ENCODE data around the gene HMCN2. TPM values are rescaled to one million over a fixed set of nuclear protein-coding genes. Genes with fewer than 3 reads are reported as not detected.

HMCN2 gene
- total and polyA plus RNA-seq, 8 donors: 1.1 to 21.1 (median 5.0) TPM

DNA sequence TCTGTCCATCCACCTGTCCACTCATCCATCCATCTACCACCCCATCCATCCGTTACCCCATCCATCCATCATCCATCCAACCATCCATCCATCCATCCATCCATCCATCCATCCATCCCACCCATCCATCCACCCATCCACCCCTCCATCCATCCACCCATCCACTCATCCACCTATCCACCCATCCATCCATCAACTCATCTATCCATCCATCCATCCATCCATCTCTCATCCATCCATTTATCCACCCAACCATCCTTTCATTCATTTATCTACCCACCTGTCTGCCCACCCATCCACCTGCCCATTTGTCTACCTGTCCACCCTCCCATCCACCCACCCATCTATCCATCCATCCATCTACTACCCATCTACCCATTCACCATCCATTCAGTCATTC lies 95.1 kb downstream of the HMCN2 start:
- WGBS, 5 donors: 86 to 100% (median 89%) methylated on average over 1 of the region's 1 CpG
- Histone ChIP-seq H3K4me1 (no peaks in the 10 kb centered on the region), H3K27me3 (peaks cover 0 to 6% (median 0%) of the 10 kb centered on the region in 3 donors), H3K9me3 (no peaks in the 10 kb centered on the region), H3K36me3 (no peaks in the 10 kb centered on the region), H3K4me3 (no peak overlapping the region), H3K27ac (no peak overlapping the region)
- no peak for DNase-seq
- intact Hi-C loops (cut with DNase I; ENCODE audit: low total_unique reads): no loop called here
- no peak for TF ChIP-seq POLR2A (IDR thresholded peaks at IDR 0.05)

DNA sequence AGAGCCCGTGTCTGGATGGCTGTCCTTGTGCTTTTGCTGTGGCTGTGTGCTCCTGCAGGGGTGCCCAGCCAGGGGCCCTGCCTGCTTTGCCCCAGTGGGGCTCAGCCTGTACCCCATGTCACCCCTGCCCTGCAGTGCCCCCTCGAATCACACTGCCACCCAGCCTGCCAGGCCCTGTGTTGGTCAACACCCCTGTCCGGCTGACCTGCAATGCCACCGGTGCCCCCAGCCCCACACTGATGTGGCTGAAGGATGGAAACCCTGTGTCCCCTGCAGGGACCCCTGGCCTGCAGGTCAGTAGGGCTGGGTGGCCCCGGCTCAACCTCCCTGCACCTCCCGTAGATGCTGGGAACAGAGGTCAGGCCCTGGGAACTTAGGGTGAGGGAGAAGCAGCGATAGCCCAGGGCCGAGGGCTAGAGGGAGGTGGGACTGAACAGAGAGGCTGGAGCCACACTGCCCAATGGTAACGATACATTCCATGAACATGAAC lies 96.4 kb downstream of the HMCN2 start:
- no peak for DNase-seq
- H3K27ac ChIP-seq: no peak overlapping the region
- intact Hi-C loops (cut with DNase I; ENCODE audit: low total_unique reads): no loop called here
- H3K36me3 ChIP-seq: no peaks in the 10 kb centered on the region
- no peaks in the 10 kb centered on the region for H3K9me3 ChIP-seq
- H3K4me3 ChIP-seq: no peak overlapping the region
- 79 to 97% (median 86%) methylated on average over 8 to 9 of the region's 9 CpGs for WGBS, 5 donors
- H3K27me3 ChIP-seq: peaks cover 0 to 6% (median 0%) of the 10 kb centered on the region in 3 donors
- no peaks in the 10 kb centered on the region for H3K4me1 ChIP-seq
- TF ChIP-seq POLR2A (IDR thresholded peaks at IDR 0.05) (no peak), EP300 (IDR thresholded peaks at IDR 0.05) (no peak), POLR2AphosphoS5 (IDR thresholded peaks at IDR 0.05) (no peak)
- TF ChIP-seq, protein P1, sequence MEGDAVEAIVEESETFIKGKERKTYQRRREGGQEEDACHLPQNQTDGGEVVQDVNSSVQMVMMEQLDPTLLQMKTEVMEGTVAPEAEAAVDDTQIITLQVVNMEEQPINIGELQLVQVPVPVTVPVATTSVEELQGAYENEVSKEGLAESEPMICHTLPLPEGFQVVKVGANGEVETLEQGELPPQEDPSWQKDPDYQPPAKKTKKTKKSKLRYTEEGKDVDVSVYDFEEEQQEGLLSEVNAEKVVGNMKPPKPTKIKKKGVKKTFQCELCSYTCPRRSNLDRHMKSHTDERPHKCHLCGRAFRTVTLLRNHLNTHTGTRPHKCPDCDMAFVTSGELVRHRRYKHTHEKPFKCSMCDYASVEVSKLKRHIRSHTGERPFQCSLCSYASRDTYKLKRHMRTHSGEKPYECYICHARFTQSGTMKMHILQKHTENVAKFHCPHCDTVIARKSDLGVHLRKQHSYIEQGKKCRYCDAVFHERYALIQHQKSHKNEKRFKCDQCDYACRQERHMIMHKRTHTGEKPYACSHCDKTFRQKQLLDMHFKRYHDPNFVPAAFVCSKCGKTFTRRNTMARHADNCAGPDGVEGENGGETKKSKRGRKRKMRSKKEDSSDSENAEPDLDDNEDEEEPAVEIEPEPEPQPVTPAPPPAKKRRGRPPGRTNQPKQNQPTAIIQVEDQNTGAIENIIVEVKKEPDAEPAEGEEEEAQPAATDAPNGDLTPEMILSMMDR (IDR thresholded peaks at IDR 0.05): no peak

DNA sequence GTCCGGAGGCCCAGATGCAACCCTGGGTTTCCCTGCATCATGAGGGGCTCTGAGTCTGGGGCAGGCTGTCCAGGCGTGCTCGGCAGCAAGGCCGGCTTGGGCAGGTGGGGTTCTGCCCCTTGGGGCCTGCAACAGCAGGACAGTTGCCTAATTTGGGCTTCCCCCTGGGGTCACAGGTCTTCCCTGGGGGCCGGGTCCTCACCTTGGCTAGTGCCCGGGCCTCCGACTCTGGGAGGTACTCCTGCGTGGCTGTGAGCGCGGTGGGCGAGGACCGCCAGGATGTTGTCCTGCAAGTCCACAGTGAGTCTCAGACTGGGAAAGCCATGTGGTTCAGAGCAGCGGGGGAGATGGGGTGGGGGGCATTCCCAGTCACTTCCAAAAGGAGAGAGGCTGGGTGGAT lies 97.1 kb downstream of the HMCN2 start:
- H3K27me3 ChIP-seq: peaks cover 0 to 6% (median 0%) of the 10 kb centered on the region in 3 donors
- DNase-seq: no peak
- no peaks in the 10 kb centered on the region for H3K4me1 ChIP-seq
- 89 to 96% (median 93%) methylated on average over 6 to 13 of the region's 13 CpGs for WGBS, 5 donors
- TF ChIP-seq, protein P1 (IDR thresholded peaks at IDR 0.05): no peak
- TF ChIP-seq POLR2AphosphoS5 (IDR thresholded peaks at IDR 0.05) (no peak), EP300 (IDR thresholded peaks at IDR 0.05) (no peak), POLR2A (IDR thresholded peaks at IDR 0.05) (no peak)
- H3K9me3 ChIP-seq: no peaks in the 10 kb centered on the region
- no peaks in the 10 kb centered on the region for H3K36me3 ChIP-seq
- intact Hi-C loops (cut with DNase I; ENCODE audit: low total_unique reads): no loop called here
- H3K27ac ChIP-seq: no peak overlapping the region
- H3K4me3 ChIP-seq: no peak overlapping the region

DNA sequence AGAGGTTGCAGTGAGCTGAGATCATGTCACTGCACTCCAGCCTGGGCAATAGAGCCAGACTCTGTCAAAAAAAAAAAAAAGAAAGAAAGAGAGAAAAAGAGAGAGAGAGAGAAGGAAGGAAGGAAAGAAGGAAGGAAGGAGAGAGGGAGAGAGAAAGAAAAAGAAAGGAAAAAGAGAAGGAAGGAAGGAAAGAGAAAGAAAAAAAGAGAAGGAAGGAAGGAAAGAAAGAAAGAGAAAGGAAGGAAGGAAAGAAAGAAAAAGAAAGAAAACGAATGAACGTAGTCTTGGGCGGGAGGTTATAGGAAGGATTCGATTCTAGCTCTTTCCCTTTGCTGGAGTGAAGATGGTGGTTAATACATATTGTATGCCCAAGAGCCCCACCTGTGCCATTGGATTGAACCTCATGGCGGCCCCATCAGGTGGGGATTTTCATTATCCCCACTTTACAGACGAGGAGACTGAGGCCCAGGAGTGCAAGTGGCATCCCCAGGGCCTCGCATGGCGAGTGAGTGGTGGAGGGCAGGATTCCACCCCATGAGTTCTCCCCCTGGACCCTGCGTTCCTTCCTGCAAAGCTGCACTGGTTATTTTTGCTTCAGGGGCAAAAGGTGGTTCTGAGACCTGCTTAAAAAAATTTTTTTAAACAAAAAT lies 98.3 kb downstream of the HMCN2 start:
- no peak for DNase-seq
- TF ChIP-seq POLR2A (IDR thresholded peaks at IDR 0.05): no peak
- no peak for TF ChIP-seq POLR2AphosphoS5 (IDR thresholded peaks at IDR 0.05)
- no peak for TF ChIP-seq EP300 (IDR thresholded peaks at IDR 0.05)
- TF ChIP-seq, protein P1 (IDR thresholded peaks at IDR 0.05): no peak
- no peaks in the 10 kb centered on the region for H3K9me3 ChIP-seq
- no peak overlapping the region for H3K4me3 ChIP-seq
- peaks cover 0 to 6% (median 0%) of the 10 kb centered on the region in 3 donors for H3K27me3 ChIP-seq
- H3K36me3 ChIP-seq: no peaks in the 10 kb centered on the region
- no peaks in the 10 kb centered on the region for H3K4me1 ChIP-seq
- no peak overlapping the region for H3K27ac ChIP-seq
- intact Hi-C loops (cut with DNase I; ENCODE audit: low total_unique reads): no loop called here
- 82 to 85% (median 82%) methylated on average over 9 of the region's 9 CpGs for WGBS, 5 donors

Data from stomach (tissue), 9 donors.